Thymus (tissue), 11 donors: ENCODE data around the gene CCNA1. TPM values are rescaled to one million over a fixed set of nuclear protein-coding genes. Genes with fewer than 3 reads are reported as not detected.

ENCODE experiments used
- DNase-seq, 9 donors: peaks; one replicate each; pipeline ENCODE4 v3.0.0-alpha.2; 2013; ENCODE audit warnings: low spot score in 9 of 9, low read depth in 6 of 9, missing footprints in 1 of 9
- H3K27ac ChIP-seq, 2 donors: one replicate each; pipeline ENCODE4 v1.5.1; 2013; ENCODE audit warnings: control low read depth in 1 of 2, low read depth in 1 of 2, low read length in 1 of 2, mild to moderate bottlenecking in 1 of 2, moderate library complexity in 1 of 2
- H3K27me3 ChIP-seq, 2 donors: one replicate each; pipeline ENCODE4 v1.5.1; 2013; ENCODE audit warnings: low read length in 1 of 2; ENCODE audit not compliant: control insufficient read depth in 2 of 2, insufficient read depth in 1 of 2
- H3K36me3 ChIP-seq, 2 donors: one replicate each; pipeline ENCODE4 v1.5.1; 2013; ENCODE audit warnings: low read length in 1 of 2, mild to moderate bottlenecking in 1 of 2, moderate library complexity in 1 of 2; ENCODE audit not compliant: control insufficient read depth in 2 of 2, insufficient read depth in 2 of 2
- H3K4me1 ChIP-seq, 2 donors: one replicate each; pipeline ENCODE4 v1.5.1; 2013; ENCODE audit warnings: low read length in 2 of 2; ENCODE audit not compliant: control insufficient read depth in 2 of 2, insufficient read depth in 2 of 2
- H3K4me3 ChIP-seq, 2 donors: one replicate each; pipeline ENCODE4 v1.5.1; 2013; ENCODE audit warnings: low read length in 2 of 2, control low read depth in 1 of 2, mild to moderate bottlenecking in 1 of 2
- H3K9me3 ChIP-seq, 2 donors: one replicate each; pipeline ENCODE4 v1.5.1; 2013; ENCODE audit warnings: low read length in 1 of 2, mild to moderate bottlenecking in 1 of 2; ENCODE audit not compliant: control insufficient read depth in 2 of 2, insufficient read depth in 1 of 2
- WGBS: extraction: QIAGEN DNeasy Blood & Tissue Kit; methylation state at CpG from one replicate; pipeline ENCODE4 v1.1.7; 2013; 5-methylcytosine and 5-hydroxymethylcytosine counted together
- polyA plus RNA-seq: library from polyadenylated mRNA; stranded (reverse); fragments of 200-250 nt; gene quantifications from one replicate; pipeline ENCODE4 v1.2.3, GENCODE V29; 2013
- total RNA-seq: library from RNA; stranded (reverse); fragments of 120-200 nt; gene quantifications from one replicate; pipeline ENCODE4 v1.2.4, GENCODE V29; 2013
- donor health status: healthy.

Gene CCNA1
- total and polyA plus RNA-seq, 2 donors: 1.2 to 3.4 TPM

GRCh38 chr13:36445891-36446351, 13.6 kb downstream of the CCNA1 start:
- Histone ChIP-seq H3K4me1 (no peaks in the 10 kb centered on the region), H3K4me3 (no peak overlapping the region), H3K36me3 (no peaks in the 10 kb centered on the region), H3K27me3 (no peaks in the 10 kb centered on the region), H3K9me3 (no peaks in the 10 kb centered on the region), H3K27ac (no peak overlapping the region)
- DNase-seq: no peak
- WGBS: 69% methylated on average over 2 of the region's 2 CpGs

GRCh38 chr13:36447501-36447900, 15.2 kb downstream of the CCNA1 start:
- WGBS: 96% methylated on average over 7 of the region's 7 CpGs
- Histone ChIP-seq H3K27me3 (no peaks in the 10 kb centered on the region), H3K4me3 (no peak overlapping the region), H3K36me3 (no peaks in the 10 kb centered on the region), H3K4me1 (no peaks in the 10 kb centered on the region), H3K9me3 (no peaks in the 10 kb centered on the region), H3K27ac (no peak overlapping the region)
- no peak for DNase-seq

- H3K36me3 ChIP-seq: no peaks in the 10 kb centered on the region
- no peak for DNase-seq
- no peaks in the 10 kb centered on the region for H3K4me1 ChIP-seq
- no peaks in the 10 kb centered on the region for H3K27me3 ChIP-seq
- no peak overlapping the region for H3K27ac ChIP-seq
- no peak overlapping the region for H3K4me3 ChIP-seq
- H3K9me3 ChIP-seq: no peaks in the 10 kb centered on the region
- 31% methylated on average over 3 of the region's 3 CpGs for WGBS
Measured at GRCh38 chr13:36450534-36450933, 18.2 kb downstream of the CCNA1 start.

- Histone ChIP-seq H3K27me3 (no peaks in the 10 kb centered on the region), H3K36me3 (no peaks in the 10 kb centered on the region), H3K4me3 (no peak overlapping the region), H3K9me3 (no peaks in the 10 kb centered on the region), H3K4me1 (no peaks in the 10 kb centered on the region), H3K27ac (no peak overlapping the region)
- 93% methylated on average over 5 of the region's 5 CpGs for WGBS
- no peak for DNase-seq
Measured at GRCh38 chr13:36453516-36453915, 21.2 kb downstream of the CCNA1 start.

GRCh38 chr13:36454121-36454520, 21.8 kb downstream of the CCNA1 start:
- Histone ChIP-seq H3K4me1 (no peaks in the 10 kb centered on the region), H3K36me3 (no peaks in the 10 kb centered on the region), H3K27me3 (no peaks in the 10 kb centered on the region), H3K4me3 (no peak overlapping the region), H3K27ac (no peak overlapping the region), H3K9me3 (no peaks in the 10 kb centered on the region)
- no peak for DNase-seq
- 92% methylated on average over 1 of the region's 1 CpG for WGBS

- Histone ChIP-seq H3K4me3 (no peak overlapping the region), H3K27me3 (no peaks in the 10 kb centered on the region), H3K36me3 (no peaks in the 10 kb centered on the region), H3K9me3 (no peaks in the 10 kb centered on the region), H3K27ac (no peak overlapping the region), H3K4me1 (no peaks in the 10 kb centered on the region)
- no peak for DNase-seq
- WGBS: 46% methylated on average over 3 of the region's 3 CpGs
Measured at GRCh38 chr13:36454987-36455386, 22.7 kb downstream of the CCNA1 start.

GRCh38 chr13:36456577-36456976, 24.3 kb downstream of the CCNA1 start:
- DNase-seq: no peak
- 89% methylated on average over 2 of the region's 2 CpGs for WGBS
- no peak overlapping the region for H3K4me3 ChIP-seq

GRCh38 chr13:36461506-36461905, 29.2 kb downstream of the CCNA1 start:
- Histone ChIP-seq H3K4me3 (no peak overlapping the region), H3K27me3 (no peaks in the 10 kb centered on the region), H3K4me1 (no peaks in the 10 kb centered on the region), H3K9me3 (no peaks in the 10 kb centered on the region), H3K27ac (no peak overlapping the region), H3K36me3 (no peaks in the 10 kb centered on the region)
- DNase-seq: no peak

More at GRCh38 chr13:36456577-36456976, 24.3 kb downstream of the CCNA1 start:
- Histone ChIP-seq H3K4me1 (no peaks in the 10 kb centered on the region), H3K36me3 (no peaks in the 10 kb centered on the region), H3K27me3 (no peaks in the 10 kb centered on the region), H3K9me3 (no peaks in the 10 kb centered on the region), H3K27ac (no peak overlapping the region)

GRCh38 chr13:36475468-36475867, 43.2 kb downstream of the CCNA1 start:
- Histone ChIP-seq H3K27ac (no peak overlapping the region), H3K36me3 (no peaks in the 10 kb centered on the region), H3K9me3 (no peaks in the 10 kb centered on the region), H3K4me1 (no peaks in the 10 kb centered on the region), H3K4me3 (no peak overlapping the region), H3K27me3 (no peaks in the 10 kb centered on the region)
- WGBS: 97% methylated on average over 2 of the region's 2 CpGs
- DNase-seq: no peak

- 85% methylated on average over 2 of the region's 2 CpGs for WGBS
- no peaks in the 10 kb centered on the region for H3K9me3 ChIP-seq
Measured at GRCh38 chr13:36476661-36477060, 44.4 kb downstream of the CCNA1 start.

More at GRCh38 chr13:36476661-36477060, 44.4 kb downstream of the CCNA1 start:
- DNase-seq: no peak
- Histone ChIP-seq H3K27me3 (no peaks in the 10 kb centered on the region), H3K36me3 (no peaks in the 10 kb centered on the region), H3K27ac (no peak overlapping the region), H3K4me3 (no peak overlapping the region), H3K4me1 (no peaks in the 10 kb centered on the region)
